ENCODE results near the gene SYNE2.
"Not testable (repeated sequence)": the region's sequence is repeated elsewhere in the genome, so short reads cannot be mapped to it uniquely, and the experiment has no call there.

Gene SYNE2

DNA sequence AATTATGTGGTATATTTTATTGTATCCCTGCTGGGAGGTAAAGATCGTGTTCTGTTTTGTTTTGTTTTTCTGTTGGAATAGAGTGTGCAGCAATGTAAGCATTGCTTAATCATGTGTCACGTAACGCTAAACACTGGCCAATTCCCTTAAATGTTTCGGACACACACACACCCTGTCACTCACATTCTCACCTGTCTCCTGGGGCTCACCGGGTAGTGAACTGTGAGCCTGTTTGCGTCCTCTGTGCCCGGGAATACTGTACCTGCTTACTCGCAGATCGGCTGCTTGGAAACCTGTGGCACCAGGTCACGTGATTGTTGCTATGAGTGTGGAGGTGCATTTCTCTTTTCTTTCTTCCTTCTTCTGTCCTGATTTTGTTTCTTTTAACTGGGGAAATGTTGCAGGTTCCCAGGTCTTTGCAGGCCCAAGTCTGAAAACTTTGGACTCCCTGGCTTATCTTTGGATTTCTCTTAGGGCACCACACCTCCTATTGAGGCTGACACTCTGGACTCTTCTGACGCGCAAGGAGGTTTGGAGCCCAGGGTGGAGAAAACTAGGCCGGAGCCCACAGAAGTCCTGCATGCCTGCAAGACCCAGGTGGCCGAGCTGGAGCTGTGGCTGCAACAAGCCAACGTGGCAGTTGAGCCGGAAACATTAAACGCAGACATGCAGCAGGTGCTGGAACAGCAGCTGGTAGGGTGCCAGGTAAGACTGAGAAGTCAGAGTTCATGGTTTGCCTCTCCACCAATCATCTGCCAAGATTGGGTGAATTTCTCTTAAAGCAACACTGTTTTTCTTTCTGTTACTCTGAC is 260.3 kb downstream of the SYNE2 start:
- in situ Hi-C loops (cut with HindIII; ENCODE audit: low sequenced_read_pairs): no loop called here

- in situ Hi-C loops (cut with HindIII; ENCODE audit: low sequenced_read_pairs): no loop called here
Measured at GRCh38 chr14:64114166-64114565, 261.4 kb downstream of the SYNE2 start.

GRCh38 chr14:64114796-64115195 is 262.0 kb downstream of the SYNE2 start:
- in situ Hi-C loops (cut with HindIII; ENCODE audit: low sequenced_read_pairs): no loop called here

DNA sequence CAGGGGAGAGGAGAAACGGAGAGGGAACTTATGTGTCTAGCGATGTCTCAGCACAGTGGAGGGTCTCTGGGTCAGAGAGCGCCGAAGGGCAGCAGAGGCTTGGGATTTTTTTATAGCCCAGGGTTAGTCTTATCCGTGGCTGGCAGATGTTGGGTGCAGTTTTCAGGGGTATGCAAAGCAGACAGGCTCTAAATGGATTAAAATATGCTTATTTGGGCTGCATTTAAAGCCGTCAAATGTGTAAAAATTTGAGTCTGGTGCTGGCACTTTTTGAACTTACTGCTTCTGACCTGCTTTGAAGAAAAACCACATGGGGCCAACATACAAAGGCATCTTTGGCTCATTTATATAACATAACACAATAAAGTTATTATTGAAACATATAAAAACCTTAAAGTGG is 262.6 kb downstream of the SYNE2 start:
- in situ Hi-C loops (cut with HindIII; ENCODE audit: low sequenced_read_pairs): no loop called here

DNA sequence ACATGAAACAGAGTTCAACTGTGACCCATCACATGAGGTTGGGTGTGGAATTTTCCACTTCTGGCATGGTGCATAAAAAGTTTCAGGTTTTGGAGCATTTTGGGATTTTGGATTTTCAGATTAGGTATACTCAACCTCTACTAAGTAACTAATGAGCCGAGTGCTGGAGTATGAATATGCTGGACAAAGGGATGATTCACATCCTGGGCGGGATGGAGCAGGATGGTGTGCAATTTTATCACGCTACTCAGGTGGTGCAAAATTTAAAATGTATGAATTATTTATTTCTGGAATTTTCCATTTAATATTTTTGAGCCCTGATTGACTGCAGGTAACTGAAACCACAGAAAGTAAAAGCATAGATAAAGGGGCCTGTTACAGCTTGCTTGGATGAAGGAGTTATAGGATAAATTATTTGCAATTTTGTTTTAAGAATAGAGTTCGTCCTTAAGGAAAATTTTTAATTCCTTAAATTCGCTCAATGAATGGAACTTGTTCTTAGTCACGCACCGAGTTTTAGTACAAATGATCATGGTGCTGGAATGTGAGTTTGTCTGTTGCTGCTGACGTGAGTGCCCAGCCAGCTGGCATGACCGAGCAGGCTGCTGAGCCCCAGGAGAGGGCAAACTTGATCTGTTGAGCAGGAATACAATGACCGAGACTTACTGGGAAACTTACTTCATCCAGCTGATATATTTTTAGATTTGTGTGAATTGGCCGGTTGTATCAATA is 265.0 kb downstream of the SYNE2 start:
- in situ Hi-C loops (cut with HindIII; ENCODE audit: low sequenced_read_pairs): no loop called here

DNA sequence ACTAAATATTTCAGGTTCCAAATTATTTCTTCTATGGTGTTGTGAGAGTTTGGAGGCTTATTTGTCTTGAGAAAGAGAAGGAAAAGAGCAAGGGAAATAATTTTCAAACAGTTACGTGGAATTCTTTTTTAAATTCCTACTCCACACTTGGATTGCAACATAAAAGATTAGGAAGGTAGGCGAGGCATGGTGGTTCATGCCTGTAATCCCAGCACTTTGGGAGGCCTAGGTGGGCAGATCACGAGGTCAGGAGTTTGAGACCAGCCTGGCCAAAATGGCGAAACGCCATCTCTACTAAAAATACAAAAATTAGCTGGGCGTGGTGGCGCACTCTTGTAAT is 265.6 kb downstream of the SYNE2 start:
- in situ Hi-C loops (cut with HindIII; ENCODE audit: low sequenced_read_pairs): not testable (repeated sequence)

DNA sequence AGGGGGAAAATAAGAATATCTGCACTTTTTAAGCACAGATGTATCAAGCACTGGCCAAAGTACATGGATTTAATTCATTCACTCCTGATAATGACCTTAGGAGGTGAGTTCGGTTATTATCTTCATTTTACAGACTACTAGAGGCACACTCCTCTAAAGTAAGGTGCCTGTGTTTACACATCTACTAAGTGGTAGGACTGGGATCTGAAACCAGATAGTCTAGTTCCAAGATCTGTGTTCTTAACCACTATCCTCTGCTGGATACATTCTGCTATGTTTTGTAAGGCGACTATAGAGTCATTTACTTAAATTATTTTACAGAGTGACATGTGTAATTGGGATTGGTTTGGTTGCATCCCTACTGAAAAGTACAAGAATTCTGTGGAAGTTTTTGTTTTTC is 266.1 kb downstream of the SYNE2 start:
- in situ Hi-C loops (cut with HindIII; ENCODE audit: low sequenced_read_pairs): no loop called here

- in situ Hi-C loops (cut with HindIII; ENCODE audit: low sequenced_read_pairs): no loop called here
Measured at GRCh38 chr14:64119500-64119899, 266.7 kb downstream of the SYNE2 start.

GRCh38 chr14:64119980-64120379 is 267.2 kb downstream of the SYNE2 start:
- in situ Hi-C loops (cut with HindIII; ENCODE audit: low sequenced_read_pairs): no loop called here

- in situ Hi-C loops (cut with HindIII; ENCODE audit: low sequenced_read_pairs): no loop called here
Measured at GRCh38 chr14:64123241-64123822, 270.5 kb downstream of the SYNE2 start.

DNA sequence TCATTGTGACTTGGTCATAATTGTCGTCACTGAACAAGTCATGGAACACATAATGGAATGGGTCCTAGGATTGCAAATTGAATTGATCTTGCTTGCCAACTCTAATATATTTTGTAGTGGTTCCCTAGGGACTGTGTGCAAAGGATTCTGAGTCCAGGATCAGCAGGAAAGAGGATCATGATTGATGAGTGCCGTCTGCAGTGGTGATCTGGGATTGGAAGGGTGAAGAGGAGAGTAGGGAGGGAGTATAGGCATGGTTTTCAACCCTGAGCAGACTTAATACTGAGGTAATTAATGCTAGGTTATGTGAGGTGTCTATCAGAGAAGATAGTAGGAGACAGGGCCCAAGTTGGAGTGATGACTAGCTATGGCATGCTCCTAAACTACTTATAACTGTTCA is 272.5 kb downstream of the SYNE2 start:
- in situ Hi-C loops (cut with HindIII; ENCODE audit: low sequenced_read_pairs): no loop called here

DNA sequence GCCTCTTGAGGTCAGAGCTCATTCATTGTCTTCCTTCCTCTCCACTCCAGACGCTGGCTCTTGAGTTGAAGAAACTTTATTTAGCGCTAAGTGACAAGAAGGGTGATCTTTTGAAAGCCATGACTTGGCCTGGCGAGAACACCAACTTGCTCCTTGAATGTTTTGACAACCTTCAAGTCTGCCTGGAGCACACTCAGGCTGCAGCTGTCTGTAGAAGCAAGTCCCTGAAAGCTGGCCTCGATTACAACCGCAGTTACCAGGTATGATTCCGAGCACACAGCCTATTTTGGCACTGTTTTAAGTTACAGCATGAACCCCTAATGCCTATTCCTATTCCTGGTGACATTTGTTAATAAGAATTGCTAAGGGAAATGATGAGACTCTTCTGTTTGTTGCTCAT is 273.7 kb downstream of the SYNE2 start:
- in situ Hi-C loops (cut with HindIII; ENCODE audit: low sequenced_read_pairs): no loop called here

GRCh38 chr14:64137657-64138290 is 285.0 kb downstream of the SYNE2 start:
- in situ Hi-C loops (cut with HindIII; ENCODE audit: low sequenced_read_pairs): no loop called here

DNA sequence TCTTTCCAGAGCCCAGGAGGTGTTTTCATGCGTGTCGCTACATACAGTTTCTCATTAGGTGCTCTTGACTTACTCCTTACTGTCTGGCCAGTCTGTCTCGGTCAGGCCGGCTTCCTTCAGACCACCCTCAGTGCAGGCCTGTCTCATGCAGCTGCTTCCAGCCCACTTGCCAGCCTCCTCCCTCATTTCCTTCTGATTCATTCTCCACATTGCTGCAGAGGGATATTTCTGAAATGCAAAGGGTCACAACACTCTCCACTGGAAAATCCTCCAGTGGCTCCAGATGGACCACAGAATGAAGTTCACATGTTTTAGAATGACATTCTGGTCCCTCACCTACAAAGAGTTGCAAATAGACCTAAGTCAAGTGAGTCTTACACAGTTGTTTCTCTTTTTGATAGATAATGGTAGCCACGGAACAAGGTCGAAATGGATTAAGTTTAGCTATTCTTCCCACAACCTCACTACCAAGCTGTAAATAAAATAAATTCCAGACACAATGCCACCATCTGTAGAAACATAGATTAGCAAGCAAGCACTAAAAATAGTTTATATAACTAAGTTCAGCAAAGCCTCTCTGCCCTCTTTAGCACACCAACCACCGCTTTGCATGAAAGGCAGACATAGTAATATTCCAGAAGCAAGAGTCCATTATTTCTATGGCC is 294.5 kb downstream of the SYNE2 start:
- in situ Hi-C loops (cut with HindIII; ENCODE audit: low sequenced_read_pairs): no loop called here

- in situ Hi-C loops (cut with HindIII; ENCODE audit: low sequenced_read_pairs): no loop called here
Measured at GRCh38 chr14:64149921-64150320, 297.1 kb downstream of the SYNE2 start.

- in situ Hi-C loops (cut with HindIII; ENCODE audit: low sequenced_read_pairs): no loop called here
Measured at GRCh38 chr14:64158608-64159007, 305.8 kb downstream of the SYNE2 start.

GRCh38 chr14:64159588-64159987 is 306.8 kb downstream of the SYNE2 start:
- in situ Hi-C loops (cut with HindIII; ENCODE audit: low sequenced_read_pairs): no loop called here

GRCh38 chr14:64170181-64170580 is 317.4 kb downstream of the SYNE2 start:
- in situ Hi-C loops (cut with HindIII; ENCODE audit: low sequenced_read_pairs): no loop called here

GRCh38 chr14:64174922-64175782 is 322.3 kb downstream of the SYNE2 start:
- in situ Hi-C loops (cut with HindIII; ENCODE audit: low sequenced_read_pairs): no loop called here

DNA sequence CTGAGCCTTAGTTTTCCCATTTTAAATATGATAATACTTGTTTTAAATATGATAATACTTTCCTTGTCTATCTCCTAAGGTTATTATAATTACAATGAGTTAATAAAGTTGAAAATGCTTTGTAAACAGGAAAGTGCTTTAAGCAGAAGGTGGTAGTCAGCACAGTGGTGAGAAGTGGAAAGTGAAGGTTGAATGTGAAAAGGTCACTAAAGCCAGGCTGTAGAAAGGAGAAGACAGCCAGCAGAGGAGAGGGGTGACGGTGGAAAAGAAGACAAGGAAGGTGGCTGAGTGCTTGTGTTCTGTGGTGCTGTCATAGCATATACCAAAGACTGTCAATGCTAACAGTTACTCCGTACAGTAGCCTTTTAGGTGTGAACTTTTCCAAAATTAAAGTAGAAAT is 323.5 kb downstream of the SYNE2 start:
- in situ Hi-C loops (cut with HindIII; ENCODE audit: low sequenced_read_pairs): no loop called here
